HG03045 (cell line): ENCODE measurements around the gene PYY.
"Not testable (repeated sequence)": the region's sequence is repeated elsewhere in the genome, so short reads cannot be mapped to it uniquely, and the experiment has no call there.

Source experiments
- ATAC-seq: cut with Tn5 transposase; IDR thresholded peaks from one replicate; pipeline ENCODE4 v1.9.1; 2021; ENCODE audit warnings: mild to moderate bottlenecking, moderate library complexity; ENCODE audit not compliant: unreplicated experiment

Gene PYY

DNA sequence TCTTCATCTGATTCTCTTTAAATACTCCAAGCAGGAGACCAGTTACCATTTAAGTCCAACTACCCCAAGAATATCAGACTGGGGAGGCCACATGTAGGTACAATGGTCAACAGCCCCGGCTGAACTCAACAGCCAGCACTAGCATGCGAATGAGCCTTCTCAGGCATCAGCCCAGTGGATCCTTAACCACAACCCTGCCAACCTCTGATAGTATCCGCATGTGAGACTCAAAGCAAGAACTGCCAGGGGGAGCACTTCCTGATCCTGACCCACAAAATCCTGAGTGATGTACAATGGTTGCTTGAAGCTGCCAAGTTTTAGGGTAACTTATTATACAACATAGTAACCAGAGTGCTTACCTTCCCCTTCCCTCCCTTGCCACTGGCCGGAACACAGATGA lies 4.0 kb downstream of the PYY start:
- no peak for ATAC-seq

DNA sequence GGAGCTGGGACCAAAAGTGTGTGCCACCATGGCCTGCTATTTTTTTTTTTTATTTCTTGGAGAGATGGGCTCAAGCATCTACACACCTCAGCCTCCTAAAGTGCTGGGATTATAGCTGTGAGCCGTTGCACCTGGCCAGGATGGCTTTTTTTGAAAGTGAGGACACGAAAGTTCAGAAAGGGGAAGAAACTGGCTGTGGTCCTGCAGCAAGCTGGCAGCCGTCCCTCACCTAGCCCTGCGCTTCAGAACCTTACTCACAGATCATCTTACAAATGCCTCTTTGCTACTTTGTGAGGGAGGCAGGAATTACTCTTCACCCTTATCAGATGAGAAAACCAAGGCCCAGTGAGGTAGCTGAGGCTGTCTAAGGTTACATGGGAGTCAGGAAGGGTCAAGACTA lies 7.0 kb downstream of the PYY start:
- ATAC-seq, result no peak

DNA sequence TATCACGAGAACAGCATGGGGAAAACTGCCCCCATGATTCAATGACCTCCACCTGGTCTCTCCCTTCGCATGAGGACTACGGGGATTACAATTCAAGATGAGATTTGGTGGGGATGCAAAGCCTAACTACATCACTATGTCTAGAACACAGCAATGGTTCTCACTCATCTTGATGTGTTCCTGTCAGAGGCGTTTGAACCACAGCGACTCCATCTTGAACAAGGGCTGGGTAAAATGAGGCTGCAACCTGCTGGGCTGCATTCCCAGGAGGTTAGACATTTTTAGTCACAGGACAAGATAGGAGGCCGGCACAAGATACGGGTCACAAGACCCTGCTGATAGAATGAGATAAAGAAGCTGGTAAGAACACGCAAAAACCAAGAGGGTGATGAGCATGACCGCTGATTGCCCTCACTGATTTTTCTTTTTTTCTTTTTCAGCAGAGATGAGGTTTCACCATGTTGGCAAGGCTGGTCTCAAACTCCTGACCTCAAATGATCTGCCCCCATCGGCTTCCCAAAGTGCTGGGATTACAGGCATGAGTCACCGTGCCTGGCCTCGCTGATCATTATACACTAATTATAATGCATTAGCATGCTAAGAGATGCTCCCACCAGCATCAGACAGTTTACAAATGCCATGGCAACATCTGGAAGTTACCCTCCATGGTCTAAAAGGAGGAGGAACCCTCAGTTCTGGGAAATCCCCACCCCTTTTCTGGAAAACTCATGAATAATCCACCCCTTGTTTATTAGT lies 8.5 kb downstream of the PYY start:
- no peak for ATAC-seq

DNA sequence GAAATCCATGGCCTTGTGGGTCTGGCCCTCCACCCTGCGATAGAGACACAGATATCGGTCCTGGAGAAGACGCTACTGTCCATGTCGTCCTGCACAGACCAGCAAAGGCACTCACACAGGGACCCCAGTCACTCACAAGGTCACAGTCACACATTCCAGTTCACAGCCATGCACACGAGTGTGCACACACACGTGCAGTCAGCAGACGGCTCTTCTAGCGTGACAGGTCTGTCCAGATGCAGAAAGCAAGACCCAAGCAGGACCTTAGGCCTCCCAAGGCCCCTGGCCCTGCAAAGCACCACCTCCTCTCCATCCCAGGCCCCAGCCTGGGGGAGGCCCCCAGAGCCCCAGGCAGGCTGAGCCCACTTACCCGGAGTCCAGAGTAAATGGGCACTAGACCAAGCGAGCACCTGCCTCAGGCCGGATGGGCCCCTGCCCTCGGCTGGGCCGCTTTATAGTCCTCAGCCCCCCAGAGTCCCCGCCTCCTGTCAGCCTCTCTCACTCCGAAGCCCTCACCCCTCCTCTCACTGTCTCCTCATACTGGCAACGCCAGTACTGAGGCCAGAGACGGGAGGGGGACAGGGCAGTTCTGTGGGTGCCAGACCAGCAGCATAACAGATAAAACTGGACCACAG lies 11.6 kb downstream of the PYY start, which contains the start of gene PPY:
PPY (minus strand) TSS at position 426 of the 635 bp plus-strand sequence. CDS start 822 bp downstream, outside the sequence.
- no peak for ATAC-seq

DNA sequence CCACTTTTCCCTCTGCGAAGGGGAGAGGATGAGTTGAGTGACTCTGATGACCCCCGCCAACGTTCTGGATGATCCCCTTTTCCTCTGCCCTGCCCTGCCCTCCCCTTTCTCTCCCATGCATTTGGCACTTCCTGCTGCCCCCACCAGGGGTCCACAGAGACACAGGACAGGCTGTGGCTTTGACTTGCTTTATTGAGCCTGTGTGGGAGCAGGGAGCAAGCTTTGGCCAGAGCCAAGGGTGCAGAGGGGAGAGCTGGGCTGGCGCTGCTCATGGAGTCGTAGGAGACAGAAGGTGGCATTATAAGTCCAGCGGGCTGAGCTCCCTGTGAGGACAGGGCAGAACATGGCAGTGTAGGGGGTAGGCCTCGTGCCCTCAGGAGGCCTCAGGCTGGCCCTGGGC lies 13.1 kb downstream of the PYY start:
- no peak for ATAC-seq

DNA sequence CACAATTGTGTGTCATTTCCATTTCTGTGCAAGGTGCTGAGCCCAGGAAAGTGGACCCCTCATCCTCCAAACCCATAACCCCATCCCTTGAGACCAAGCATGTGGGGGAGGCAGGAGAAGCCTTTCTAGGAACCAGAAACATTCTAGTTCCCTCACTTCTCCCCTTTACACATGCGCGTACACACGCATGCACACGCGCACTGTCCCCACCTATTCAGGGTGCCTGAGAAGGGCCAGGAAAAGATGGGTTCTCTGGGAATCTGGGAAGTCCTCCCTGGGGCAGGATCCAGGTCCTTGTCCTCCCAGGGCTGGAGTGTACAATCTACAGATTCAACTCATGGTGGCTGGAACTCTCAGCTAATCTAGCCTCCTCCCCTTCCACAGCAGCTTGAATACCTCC lies 13.9 kb downstream of the PYY start:
- no peak for ATAC-seq

DNA sequence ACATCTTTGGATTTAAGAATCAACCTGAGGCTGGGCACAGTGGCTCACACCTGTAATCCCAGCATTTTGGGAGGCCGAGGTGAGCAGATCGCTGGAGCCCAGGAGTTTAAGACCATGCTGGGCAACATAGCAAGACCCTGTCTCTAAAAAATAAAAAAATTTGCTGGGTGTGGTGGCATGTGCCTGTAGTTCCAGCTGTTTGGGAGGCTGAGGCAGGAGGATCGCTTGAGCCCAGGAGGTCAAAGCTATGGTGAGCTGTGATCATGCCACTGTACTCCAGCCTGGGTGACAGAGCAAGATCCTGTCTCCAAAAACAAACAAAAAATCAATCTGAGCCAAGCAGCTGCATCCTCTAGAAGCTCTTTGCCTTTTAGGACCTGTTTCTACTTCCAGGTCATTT lies 14.3 kb downstream of the PYY start:
- ATAC-seq, result not testable (repeated sequence)

DNA sequence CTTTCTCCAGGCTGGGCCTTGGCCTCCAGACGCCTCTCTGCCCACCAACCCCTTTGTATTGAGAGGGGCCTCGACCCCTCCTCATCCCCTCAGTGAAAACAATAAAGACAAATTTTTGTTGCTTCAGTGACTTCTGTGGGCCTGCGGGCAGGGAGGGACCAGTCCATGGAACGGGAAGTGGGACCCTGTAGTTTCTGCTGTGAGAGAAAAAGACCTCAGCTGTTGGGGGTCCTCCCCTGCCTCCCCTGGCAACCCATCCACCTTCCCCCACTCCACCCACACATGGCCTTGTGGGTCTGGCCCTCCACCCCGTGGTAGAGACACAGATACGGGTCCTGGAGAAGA lies 14.9 kb downstream of the PYY start:
- ATAC-seq, result no peak

DNA sequence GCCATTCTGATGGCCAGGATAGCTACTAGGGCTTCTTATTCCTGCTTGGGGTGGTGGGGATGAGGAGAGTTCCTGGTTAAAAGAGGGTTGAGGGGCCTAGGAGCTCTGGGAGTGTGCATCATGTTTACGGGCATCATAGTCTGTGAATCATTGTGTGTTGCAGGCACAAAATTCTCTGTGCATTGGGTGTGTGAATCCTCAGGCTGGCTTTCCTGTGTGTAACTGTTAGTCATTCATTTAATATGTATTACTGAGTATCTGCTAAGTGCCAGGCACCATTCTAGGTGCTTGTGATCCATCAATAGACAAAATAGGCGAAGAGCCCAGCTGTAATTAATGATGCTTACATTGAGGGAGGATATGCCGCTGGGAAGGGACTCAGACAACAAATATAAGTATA lies 17.3 kb downstream of the PYY start:
- no peak for ATAC-seq

DNA sequence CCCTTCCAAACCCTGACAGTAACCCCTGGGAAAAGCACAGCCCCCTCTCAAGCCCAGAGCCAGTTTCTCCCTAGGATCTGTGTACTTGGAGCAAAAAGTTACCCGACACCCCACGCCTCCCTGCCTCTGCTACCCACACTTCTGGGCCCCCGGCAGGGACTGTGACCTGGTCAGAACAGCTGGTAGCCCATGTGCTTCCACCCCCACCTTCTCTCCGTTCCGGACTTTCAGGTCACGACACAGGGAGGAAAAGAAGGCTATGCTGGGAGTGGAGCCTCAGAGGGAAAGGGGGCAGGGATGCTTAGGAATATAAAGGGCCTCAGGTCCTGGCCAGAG lies 17.8 kb downstream of the PYY start:
- ATAC-seq, result no peak

DNA sequence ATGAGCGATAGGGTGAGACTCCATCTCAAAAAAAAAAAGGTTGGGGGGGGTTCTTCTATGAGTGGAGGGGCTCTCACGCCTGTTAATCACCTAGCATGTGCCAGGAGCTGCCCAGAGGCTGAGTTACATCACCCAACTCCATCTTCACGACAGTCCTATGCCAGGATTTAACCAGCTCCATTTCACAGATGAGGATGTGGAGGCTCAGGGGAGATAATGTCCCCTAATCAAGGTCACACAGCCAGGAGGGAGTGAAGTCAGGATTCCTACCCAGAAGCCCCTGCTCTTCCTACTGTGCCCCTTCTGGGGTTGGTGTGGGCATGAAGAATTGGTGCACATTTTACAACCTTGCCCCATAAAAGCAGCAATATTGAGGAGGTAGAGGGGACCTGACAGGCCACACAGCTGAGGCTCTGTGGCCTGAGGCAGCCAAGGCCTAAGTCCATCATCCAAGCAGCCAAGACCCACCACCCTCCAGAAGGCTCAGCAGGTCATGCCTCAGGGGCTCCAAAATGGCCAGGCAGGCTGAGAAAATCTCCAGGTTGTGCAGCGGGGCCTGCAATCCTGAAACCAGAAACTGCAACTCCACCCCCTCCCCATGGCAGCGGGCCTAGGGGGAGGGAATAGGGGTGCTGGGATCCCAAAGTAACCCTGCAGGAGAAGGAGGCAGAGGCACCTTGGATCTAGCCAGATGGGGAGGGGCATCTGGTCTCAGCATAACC lies 18.4 kb downstream of the PYY start:
- ATAC-seq, result no peak

DNA sequence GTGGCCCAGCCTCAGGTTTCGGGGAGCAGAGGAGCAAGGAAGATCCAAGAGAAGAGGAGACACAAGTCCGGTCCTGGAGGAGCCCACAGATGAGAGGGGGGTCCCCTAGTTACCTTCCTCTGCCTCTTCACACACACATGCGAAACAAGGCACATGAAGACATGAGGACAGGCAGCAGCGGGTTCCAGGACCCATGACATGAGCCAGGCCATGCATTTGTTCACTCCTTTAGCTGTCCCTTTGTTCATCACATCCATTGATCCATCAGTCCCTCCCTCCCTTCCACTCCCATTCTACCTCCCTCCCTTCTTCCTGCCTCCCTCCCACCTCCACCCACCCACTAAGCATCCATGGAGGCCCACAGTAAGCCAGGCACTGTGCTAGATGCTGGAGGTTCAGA lies 20.8 kb downstream of the PYY start:
- ATAC-seq, result no peak

DNA sequence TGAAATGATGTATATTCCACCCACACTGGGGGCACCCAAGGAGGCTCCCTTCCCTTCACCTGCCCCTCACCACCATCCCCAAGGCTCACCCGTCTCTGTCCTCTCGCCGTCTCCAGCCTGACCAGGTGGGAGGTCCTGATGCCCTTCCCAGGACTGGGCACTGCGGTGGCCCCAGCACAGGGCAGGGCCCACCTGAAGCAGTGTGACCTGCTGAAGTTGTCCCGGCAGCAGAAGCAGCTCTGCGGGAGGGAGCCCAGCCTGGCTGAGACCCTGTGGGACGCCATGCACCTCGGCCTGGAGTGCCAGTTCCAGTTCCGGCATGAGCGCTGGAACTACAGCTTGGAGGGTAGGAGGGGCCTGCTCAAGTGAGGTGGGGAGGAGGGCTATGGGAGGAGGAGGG lies 21.4 kb downstream of the PYY start:
- no peak for ATAC-seq

DNA sequence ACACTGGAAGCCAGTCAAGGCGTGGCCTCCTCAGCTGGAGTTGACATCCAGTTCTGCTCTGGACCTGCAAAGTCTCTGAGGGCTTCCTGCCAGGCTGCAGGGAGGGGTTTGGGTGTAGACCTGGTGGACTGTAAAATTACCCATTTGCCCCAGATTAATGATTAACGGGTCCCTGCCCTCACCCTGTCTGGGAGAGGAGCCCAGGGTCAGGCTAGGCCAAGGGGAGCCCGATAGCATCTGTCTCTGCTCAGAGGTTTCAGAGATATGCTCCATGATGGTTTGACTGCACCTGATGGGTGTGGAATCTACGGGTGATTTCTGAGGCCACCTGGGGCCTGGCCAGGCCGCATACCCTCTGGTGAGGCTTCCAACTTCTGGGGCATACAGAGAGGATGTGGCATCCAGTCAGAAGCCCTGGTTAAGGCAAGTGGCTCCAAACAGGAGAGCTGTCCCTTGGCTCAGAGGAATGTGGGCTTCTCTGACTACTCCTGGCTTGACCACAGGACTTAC lies 22.6 kb downstream of the PYY start:
- no peak for ATAC-seq

DNA sequence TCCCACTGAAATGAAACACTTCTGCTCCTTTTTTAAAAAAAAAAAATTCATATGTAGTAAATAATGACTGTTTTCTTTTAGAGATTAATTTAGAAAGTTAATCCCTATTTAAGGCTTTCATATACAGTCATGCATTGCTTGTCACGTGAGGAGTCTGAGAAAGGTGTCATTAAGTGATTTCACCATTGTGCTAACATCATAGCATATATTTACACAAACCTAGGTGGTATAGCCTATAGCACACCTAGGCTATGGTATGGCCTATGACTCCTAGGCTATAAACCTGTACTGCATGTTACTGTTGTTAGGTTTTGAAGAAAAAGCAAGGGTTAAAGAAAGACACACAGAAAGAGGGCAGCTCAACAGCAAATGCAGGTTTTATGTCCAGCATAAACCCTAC lies 25.1 kb downstream of the PYY start:
- no peak for ATAC-seq

DNA sequence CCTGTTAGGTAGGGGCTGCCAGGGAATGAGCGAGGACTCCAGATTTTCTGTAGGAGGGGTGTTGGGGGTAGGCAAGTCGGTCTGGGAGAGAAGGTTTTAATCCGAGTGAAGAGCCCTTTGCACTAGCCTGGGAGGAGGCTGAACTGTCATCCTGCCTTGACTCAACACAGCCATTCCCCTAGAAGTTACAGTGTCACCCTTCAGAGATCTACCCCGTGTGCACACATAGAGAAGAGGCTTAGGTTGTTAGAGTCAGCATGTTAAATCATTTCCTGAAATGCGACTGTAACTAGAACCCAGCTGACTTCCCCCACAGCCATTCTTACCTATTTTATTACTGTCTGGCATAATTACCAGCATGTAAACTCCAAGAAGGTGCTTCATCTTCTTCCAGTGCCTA lies 25.8 kb downstream of the PYY start:
- ATAC-seq, result not testable (repeated sequence)

DNA sequence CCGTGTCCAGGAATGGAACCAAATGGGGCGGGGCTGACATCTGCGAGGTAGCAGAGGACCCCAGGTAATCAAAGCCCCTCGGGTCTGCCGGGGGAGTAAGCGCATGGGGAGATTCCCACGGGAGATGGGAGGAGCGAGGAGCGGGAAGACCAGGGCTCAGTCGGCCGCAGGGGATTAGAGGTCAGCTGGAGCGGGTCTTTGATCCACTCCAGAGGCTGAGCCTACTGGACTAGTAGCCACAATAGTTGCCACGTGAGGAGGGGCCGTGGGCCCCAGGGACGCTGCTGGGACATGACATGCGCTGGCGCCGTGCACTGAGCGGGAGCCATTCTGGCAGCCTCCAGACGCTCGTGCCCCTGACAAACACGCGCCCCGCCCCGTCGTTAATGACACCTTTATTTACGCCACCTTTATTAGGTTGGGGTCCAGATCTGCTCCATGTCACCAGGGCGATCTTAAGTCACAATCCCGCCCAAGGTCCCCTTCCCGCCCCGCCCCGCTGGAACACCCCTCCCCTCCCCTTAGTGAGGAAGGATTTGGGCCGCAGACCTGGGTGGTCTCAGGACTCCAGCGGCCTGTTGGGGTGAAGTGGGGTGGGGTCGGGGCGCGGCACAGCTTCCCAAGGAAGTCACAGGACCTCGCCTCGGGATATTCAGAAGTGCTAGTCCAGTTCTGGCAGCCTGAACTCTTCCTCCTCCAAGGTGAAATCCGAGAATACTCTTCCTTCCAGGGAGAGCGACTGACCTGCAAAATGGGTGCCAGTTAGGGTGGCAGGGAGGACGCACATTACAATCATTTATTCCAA lies 26.5 kb downstream of the PYY start:
- ATAC-seq, result no peak

DNA sequence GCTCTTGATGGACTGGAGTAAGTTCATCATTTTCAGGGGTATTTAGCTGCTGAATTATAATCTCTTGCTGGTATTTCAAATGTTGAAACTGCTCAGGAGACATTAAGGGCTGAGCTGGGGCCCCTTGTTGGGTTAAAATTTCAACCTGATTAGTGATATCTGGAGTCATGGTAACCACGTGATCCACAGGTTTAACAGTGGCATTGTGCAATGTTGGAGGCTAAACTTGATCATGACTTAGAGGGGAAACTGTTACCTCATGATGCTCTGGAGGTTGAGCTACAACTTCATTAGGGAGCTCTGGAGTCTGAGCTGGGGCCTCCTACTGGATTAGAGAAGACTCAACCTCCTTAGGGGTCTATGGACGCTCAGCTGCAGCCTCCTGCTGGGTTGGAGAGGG lies 29.2 kb downstream of the PYY start:
- ATAC-seq, result no peak

DNA sequence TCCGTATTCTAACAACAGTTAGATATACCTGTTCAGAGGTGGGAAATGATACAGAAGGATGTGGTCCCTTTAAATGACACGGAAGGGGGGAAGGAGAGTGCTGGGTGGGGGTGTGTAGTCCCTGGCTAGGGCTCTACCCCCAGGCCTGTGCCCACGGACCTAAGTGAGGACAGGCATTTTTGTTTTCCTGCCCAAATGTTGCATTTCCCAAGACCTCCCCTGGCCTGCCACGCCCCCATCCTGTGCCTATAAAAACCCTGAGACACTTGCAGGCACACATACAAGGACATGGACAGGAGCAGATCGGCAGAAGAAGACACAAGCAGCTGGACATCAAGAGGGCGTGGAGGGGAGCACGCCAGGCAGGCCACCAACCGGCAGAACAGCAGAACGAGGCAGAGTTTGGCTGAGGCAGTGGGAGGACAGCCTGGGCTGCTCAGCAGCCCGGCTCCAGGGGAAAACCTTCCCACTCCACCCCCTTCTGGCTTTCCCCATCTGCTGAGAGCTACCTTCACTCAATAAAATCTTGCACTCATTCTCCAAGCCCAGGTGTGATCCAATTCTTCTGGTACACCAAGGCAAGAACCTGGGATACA lies 33.1 kb downstream of the PYY start:
- no peak for ATAC-seq

DNA sequence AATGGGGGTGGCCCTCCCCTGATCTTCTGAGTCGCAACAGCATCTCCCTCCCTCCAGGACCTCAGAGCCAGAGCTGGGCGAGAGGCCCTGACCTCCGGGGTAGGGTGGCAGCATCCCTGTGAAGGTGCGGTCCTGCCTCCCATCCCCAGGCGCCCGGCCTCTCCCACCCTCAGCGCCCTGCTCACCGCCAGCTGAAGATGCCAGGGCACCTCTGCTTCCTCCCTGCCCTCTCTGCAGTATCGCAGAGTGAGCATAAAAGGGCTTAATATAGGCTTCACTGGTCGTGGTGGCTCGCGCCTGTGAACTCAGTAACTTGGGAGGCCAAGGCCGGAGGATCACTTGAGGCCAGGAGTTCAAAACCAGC lies 35.7 kb downstream of the PYY start:
- no peak for ATAC-seq
